ENCODE data around the gene LYRM4. TPM values are rescaled to one million over a fixed set of nuclear protein-coding genes. Genes with fewer than 3 reads are reported as not detected.

Gene LYRM4
- total and polyA plus RNA-seq, 2 experiments from 2014 or later = 51.0 to 62.0 TPM

GRCh38 chr6:5146398-5146797 lies 114.4 kb downstream of the LYRM4 start:
- H3K27me3 Mint-ChIP-seq (ENCODE audit: insufficient read depth, low read depth, poor library complexity) = peaks cover 2% of the 10 kb centered on the region
- DNase-seq (ENCODE audit: low spot score) = no peak
- no peaks in the 10 kb centered on the region; the same call in 2 of the 3 replicates for H3K9me3 Mint-ChIP-seq
- Histone ChIP-seq H3F3A (replicated peaks; ENCODE audit: low read depth) (no peaks in the 10 kb centered on the region), H3K4me2 (no peak overlapping the region), H2AFZ (no peak overlapping the region), H3K4me3 (no peak overlapping the region), H3K79me2 (replicated peaks; ENCODE audit: insufficient read depth) (no peaks in the 10 kb centered on the region; the same call in 1 of the 2 replicates), H3K9me2 (ENCODE audit: insufficient read depth) (no peaks in the 10 kb centered on the region), H3K27me3 (ENCODE audit: insufficient read depth) (no peaks in the 10 kb centered on the region), H3K27ac (ENCODE audit: low read depth) (no peak overlapping the region), H3K4me1 (ENCODE audit: insufficient read depth) (no peaks in the 10 kb centered on the region), H4K20me1 (replicated peaks; ENCODE audit: insufficient read depth) (peaks cover 27% of the 10 kb centered on the region), H3K36me3 (ENCODE audit: insufficient read depth) (no peaks in the 10 kb centered on the region)
- H3K4me3 Mint-ChIP-seq = no peak overlapping the region
- H3K4me1 Mint-ChIP-seq = peaks cover 2% of the 10 kb centered on the region; the same call in 1 of the 3 replicates
- no peak overlapping the region for H3K27ac Mint-ChIP-seq
- no peak for TF ChIP-seq CTCF (conservative IDR thresholded peaks at IDR 0.05; ENCODE audit: low read depth in 2 of 2)
- TF ChIP-seq CREB1 (CRISPR knock-in tag; IDR thresholded peaks at IDR 0.05; ENCODE audit: low read depth) = no peak
- TF ChIP-seq POLR2AphosphoS5 (IDR thresholded peaks at IDR 0.05; ENCODE audit: low read depth) = no peak
- no peak for TF ChIP-seq ZNF114 (CRISPR knock-in tag; IDR thresholded peaks at IDR 0.05)
- TF ChIP-seq ZNF331 (CRISPR knock-in tag; IDR thresholded peaks at IDR 0.05; ENCODE audit: low read depth) = no peak
- TF ChIP-seq ZNF462 (CRISPR knock-in tag; IDR thresholded peaks at IDR 0.05) = no peak
- no peak for TF ChIP-seq REST (IDR thresholded peaks at IDR 0.05; ENCODE audit: unreplicated experiment)
- TF ChIP-seq STAT1 (IDR thresholded peaks at IDR 0.05; ENCODE audit: unreplicated experiment) = no peak
- TF ChIP-seq NANOG (IDR thresholded peaks at IDR 0.05; ENCODE audit: borderline replicate concordance) = no peak
- no peaks in the 10 kb centered on the region for H3K36me3 Mint-ChIP-seq (ENCODE audit: low read depth)
- no peak for ATAC-seq
